HepG2 (cell line): ENCODE results near the gene CRYGA. TPM values are rescaled to one million over a fixed set of nuclear protein-coding genes. Genes with fewer than 3 reads are reported as not detected.

Experiments used
- EZH2 ChIP-seq: conservative IDR thresholded peaks from 2 replicates; pipeline ENCODE4 v1.6.1; 2012; ENCODE audit warnings: mild to moderate bottlenecking, low read depth, low read length, moderate library complexity
- FOXP1 ChIP-seq, 2 experiments: fragments of 450-650 bp in 1 of 2; IDR thresholded peaks; 2 replicates each; pipeline ENCODE4 v1.6.1; 2017 to 2018; ENCODE audit warnings: antibody characterized with exemption in 1 of 2
- HNRNPUL1 ChIP-seq: fragments of 200-400 bp; formaldehyde crosslinking; IDR thresholded peaks from 2 replicates; pipeline ENCODE4 v1.6.1; 2017; ENCODE audit warnings: low read depth, mild to moderate bottlenecking, low read length, moderate library complexity
- MBD4 ChIP-seq: IDR thresholded peaks from 2 replicates; pipeline ENCODE4 v1.6.1; 2012; ENCODE audit warnings: low read length, inconsistent platforms, borderline replicate concordance
- MEF2D ChIP-seq: sonication (generic); formaldehyde crosslinking; IDR thresholded peaks from 2 replicates; pipeline ENCODE4 v1.5.1; 2020; ENCODE audit warnings: mild to moderate bottlenecking, missing genetic modification reagents
- MTF1 ChIP-seq: sonication (generic); formaldehyde crosslinking; IDR thresholded peaks from 2 replicates; pipeline ENCODE4 v1.5.0; 2020; ENCODE audit warnings: missing genetic modification reagents
- NFKB2 ChIP-seq: sonication (generic); formaldehyde crosslinking; IDR thresholded peaks from 2 replicates; pipeline ENCODE4 v1.4.0; 2020; ENCODE audit warnings: missing genetic modification reagents, borderline replicate concordance
- NFKBIZ ChIP-seq: IDR thresholded peaks from 2 replicates; pipeline ENCODE4 v1.6.1; 2018; ENCODE audit warnings: missing genetic modification reagents, missing compliant biosample characterization
- RCOR2 ChIP-seq: IDR thresholded peaks from 2 replicates; pipeline ENCODE4 v1.6.1; 2016; ENCODE audit warnings: missing biosample characterization, missing genetic modification reagents
- SMAD3 ChIP-seq: sonication (generic); formaldehyde crosslinking; IDR thresholded peaks from 2 replicates; pipeline ENCODE4 v1.4.0; 2020; ENCODE audit warnings: missing genetic modification reagents
- TEAD2 ChIP-seq: sonication (generic); formaldehyde crosslinking; IDR thresholded peaks from 2 replicates; pipeline ENCODE4 v1.9.0; 2021; ENCODE audit warnings: missing genetic modification reagents
- ZC3H4 ChIP-seq: sonication (generic); formaldehyde crosslinking; IDR thresholded peaks from 2 replicates; pipeline ENCODE4 v1.4.0; 2020; ENCODE audit warnings: missing genetic modification reagents, borderline replicate concordance
- ZFX ChIP-seq: sonication (generic); formaldehyde crosslinking; IDR thresholded peaks from 2 replicates; pipeline ENCODE4 v1.4.0; 2020; ENCODE audit warnings: mild to moderate bottlenecking, low read depth, missing genetic modification reagents, moderate library complexity
- ZNF121 ChIP-seq: sonication (generic); formaldehyde crosslinking; IDR thresholded peaks from 2 replicates; pipeline ENCODE4 v1.5.0; 2020; ENCODE audit warnings: mild to moderate bottlenecking, missing genetic modification reagents
- ZNF30 ChIP-seq: sonication (generic); formaldehyde crosslinking; IDR thresholded peaks from 2 replicates; pipeline ENCODE4 v1.5.0; 2020; ENCODE audit warnings: mild to moderate bottlenecking, missing genetic modification reagents
- ZNF333 ChIP-seq: sonication (generic); formaldehyde crosslinking; IDR thresholded peaks from 2 replicates; pipeline ENCODE4 v1.4.0; 2020; ENCODE audit warnings: mild to moderate bottlenecking, missing genetic modification reagents, borderline replicate concordance
- ZNF33B ChIP-seq: sonication (generic); formaldehyde crosslinking; IDR thresholded peaks from 2 replicates; pipeline ENCODE4 v1.5.1; 2020; ENCODE audit warnings: mild to moderate bottlenecking, missing genetic modification reagents
- ZSCAN22 ChIP-seq: sonication (generic); formaldehyde crosslinking; IDR thresholded peaks from 2 replicates; pipeline ENCODE4 v1.4.0; 2020; ENCODE audit warnings: mild to moderate bottlenecking, missing genetic modification reagents
- polyA plus RNA-seq, 8 experiments: library from polyadenylated mRNA; depleted of rRNA in 3 of 8; stranded (reverse) in 7 of 8; unstranded in 1 of 8; fragments of >200 nt; fragmentation: Illumina TruSeq in 4 of 8; extraction: Trizol in 4 of 8; gene quantifications; 2 replicates each; pipeline versions ENCODE4 v1.2.1 to v1.2.3, GENCODE V29; 2011 to 2016; ENCODE audit warnings: low read depth in 4 of 8, missing spikeins in 1 of 8, mixed read lengths in 1 of 8; ENCODE audit not compliant: insufficient read depth in 1 of 8
- total RNA-seq, 5 experiments: library from RNA; depleted of rRNA; stranded (reverse); fragments of >200 nt; fragmentation: Illumina TruSeq; extraction: Trizol; gene quantifications; 2 replicates each; pipeline ENCODE4 v1.2.3, GENCODE V29; 2016; ENCODE audit warnings: low read depth in 1 of 5
- TF ChIP-seq, protein P1 (sequence below): sonication (generic); formaldehyde crosslinking; IDR thresholded peaks from 2 replicates; pipeline ENCODE4 v1.8.1; 2022; ENCODE audit warnings: low read depth, mild to moderate bottlenecking, missing genetic modification reagents
- TF ChIP-seq, protein P2 (sequence below): sonication (generic); formaldehyde crosslinking; IDR thresholded peaks from 2 replicates; pipeline ENCODE4 v1.4.0; 2020; ENCODE audit warnings: missing genetic modification reagents, mild to moderate bottlenecking, borderline replicate concordance
- TF ChIP-seq, protein P3 (sequence below): sonication (generic); formaldehyde crosslinking; IDR thresholded peaks from 2 replicates; pipeline ENCODE4 v1.4.0; 2020; ENCODE audit warnings: missing genetic modification reagents
- TF ChIP-seq, protein P4 (sequence below): sonication (generic); formaldehyde crosslinking; IDR thresholded peaks from 2 replicates; pipeline ENCODE4 v1.4.0; 2020; ENCODE audit warnings: low read depth, mild to moderate bottlenecking, missing genetic modification reagents
- TF ChIP-seq, protein P5 (sequence below): sonication (generic); formaldehyde crosslinking; IDR thresholded peaks from 2 replicates; pipeline ENCODE4 v1.8.0; 2022; ENCODE audit warnings: missing genetic modification reagents, low read depth, mild to moderate bottlenecking, borderline replicate concordance

The CRYGA gene
- total and polyA plus RNA-seq, 2 of the 13 experiments (the other 11 are each of a cell fraction or from before 2014, with no cell fraction given): not detected

DNA sequence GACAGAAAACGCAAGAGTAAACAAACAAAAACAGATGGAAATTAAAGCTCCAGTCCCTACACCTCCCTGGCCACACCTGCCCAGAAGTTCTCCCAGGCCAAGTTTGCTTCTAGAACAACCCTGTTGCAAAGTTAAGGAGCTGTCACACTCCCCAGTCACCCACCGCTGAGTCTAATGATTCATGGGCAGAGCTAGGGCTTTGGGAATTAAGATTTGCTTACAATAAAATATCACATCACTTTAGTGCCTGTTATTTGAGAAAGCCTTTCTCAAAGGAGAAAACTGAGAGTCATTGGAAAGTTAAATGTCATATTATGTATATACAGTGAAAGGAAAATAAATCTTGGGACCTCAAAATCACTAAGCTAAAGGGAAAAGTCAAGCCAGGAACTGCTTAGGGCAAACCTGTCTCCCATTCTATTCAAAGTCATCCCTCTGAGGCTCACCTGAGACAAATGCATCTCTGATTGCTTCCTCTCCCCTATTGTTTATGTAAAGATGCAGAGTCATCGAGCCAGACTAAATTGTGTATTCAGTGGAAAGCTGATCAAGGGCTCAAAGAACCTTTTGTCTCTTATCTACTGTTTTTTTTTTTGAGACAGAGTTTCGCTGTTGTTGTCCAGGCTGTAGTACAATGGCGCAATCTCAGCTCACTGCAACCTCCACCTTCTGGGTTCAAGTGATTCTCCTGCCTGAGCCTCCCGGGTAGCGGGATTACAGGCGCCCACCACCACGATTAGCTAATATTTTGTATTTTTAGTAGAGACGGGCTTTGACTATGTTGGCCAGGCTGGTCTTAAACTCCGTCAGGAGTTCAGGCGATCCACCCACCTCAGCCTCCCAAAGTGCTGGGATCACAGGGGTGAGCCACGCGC lies 20.2 kb downstream of the CRYGA start (continued):
- TF ChIP-seq NFKB2 (CRISPR knock-in tag): no peak
- TF ChIP-seq EZH2: no peak
- peak; percentile 84 for TF ChIP-seq FOXP1 (IDR thresholded peaks at IDR 0.05)
- TF ChIP-seq FOXP1 (CRISPR knock-in tag; IDR thresholded peaks at IDR 0.05): peak; percentile 80
- TF ChIP-seq TEAD2 (CRISPR knock-in tag): no peak
- TF ChIP-seq, protein P1, sequence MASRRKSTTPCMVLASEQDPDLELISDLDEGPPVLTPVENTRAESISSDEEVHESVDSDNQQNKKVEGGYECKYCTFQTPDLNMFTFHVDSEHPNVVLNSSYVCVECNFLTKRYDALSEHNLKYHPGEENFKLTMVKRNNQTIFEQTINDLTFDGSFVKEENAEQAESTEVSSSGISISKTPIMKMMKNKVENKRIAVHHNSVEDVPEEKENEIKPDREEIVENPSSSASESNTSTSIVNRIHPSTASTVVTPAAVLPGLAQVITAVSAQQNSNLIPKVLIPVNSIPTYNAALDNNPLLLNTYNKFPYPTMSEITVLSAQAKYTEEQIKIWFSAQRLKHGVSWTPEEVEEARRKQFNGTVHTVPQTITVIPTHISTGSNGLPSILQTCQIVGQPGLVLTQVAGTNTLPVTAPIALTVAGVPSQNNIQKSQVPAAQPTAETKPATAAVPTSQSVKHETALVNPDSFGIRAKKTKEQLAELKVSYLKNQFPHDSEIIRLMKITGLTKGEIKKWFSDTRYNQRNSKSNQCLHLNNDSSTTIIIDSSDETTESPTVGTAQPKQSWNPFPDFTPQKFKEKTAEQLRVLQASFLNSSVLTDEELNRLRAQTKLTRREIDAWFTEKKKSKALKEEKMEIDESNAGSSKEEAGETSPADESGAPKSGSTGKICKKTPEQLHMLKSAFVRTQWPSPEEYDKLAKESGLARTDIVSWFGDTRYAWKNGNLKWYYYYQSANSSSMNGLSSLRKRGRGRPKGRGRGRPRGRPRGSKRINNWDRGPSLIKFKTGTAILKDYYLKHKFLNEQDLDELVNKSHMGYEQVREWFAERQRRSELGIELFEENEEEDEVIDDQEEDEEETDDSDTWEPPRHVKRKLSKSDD: no peak
- peak; percentile 99 for TF ChIP-seq RCOR2 (CRISPR knock-in tag)
- no peak for TF ChIP-seq ZSCAN22 (CRISPR knock-in tag)
- TF ChIP-seq NFKBIZ (CRISPR knock-in tag): no peak; the same call in 1 of the 2 replicates
- TF ChIP-seq, protein P2, sequence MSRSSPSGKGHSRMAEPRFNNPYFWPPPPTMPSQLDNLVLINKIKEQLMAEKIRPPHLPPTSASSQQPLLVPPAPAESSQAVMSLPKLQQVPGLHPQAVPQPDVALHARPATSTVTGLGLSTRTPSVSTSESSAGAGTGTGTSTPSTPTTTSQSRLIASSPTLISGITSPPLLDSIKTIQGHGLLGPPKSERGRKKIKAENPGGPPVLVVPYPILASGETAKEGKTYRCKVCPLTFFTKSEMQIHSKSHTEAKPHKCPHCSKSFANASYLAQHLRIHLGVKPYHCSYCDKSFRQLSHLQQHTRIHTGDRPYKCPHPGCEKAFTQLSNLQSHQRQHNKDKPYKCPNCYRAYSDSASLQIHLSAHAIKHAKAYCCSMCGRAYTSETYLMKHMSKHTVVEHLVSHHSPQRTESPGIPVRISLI (CRISPR knock-in tag): peak; percentile 96
- no peak for TF ChIP-seq ZNF33B
- no peak for TF ChIP-seq HNRNPUL1
- no peak for TF ChIP-seq MTF1 (CRISPR knock-in tag)
- TF ChIP-seq ZFX (CRISPR knock-in tag): no peak
- TF ChIP-seq, protein P3, sequence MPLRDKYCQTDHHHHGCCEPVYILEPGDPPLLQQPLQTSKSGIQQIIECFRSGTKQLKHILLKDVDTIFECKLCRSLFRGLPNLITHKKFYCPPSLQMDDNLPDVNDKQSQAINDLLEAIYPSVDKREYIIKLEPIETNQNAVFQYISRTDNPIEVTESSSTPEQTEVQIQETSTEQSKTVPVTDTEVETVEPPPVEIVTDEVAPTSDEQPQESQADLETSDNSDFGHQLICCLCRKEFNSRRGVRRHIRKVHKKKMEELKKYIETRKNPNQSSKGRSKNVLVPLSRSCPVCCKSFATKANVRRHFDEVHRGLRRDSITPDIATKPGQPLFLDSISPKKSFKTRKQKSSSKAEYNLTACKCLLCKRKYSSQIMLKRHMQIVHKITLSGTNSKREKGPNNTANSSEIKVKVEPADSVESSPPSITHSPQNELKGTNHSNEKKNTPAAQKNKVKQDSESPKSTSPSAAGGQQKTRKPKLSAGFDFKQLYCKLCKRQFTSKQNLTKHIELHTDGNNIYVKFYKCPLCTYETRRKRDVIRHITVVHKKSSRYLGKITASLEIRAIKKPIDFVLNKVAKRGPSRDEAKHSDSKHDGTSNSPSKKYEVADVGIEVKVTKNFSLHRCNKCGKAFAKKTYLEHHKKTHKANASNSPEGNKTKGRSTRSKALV (CRISPR knock-in tag): 0 out of 2 replicates have a peak, but pooled peaks have one; percentile 27
- TF ChIP-seq, protein P4, sequence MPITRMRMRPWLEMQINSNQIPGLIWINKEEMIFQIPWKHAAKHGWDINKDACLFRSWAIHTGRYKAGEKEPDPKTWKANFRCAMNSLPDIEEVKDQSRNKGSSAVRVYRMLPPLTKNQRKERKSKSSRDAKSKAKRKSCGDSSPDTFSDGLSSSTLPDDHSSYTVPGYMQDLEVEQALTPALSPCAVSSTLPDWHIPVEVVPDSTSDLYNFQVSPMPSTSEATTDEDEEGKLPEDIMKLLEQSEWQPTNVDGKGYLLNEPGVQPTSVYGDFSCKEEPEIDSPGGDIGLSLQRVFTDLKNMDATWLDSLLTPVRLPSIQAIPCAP (CRISPR knock-in tag): no peak
- no peak for TF ChIP-seq ZNF30 (CRISPR knock-in tag)
- no peak for TF ChIP-seq MBD4
- no peak for TF ChIP-seq ZNF333
- TF ChIP-seq, protein P5, sequence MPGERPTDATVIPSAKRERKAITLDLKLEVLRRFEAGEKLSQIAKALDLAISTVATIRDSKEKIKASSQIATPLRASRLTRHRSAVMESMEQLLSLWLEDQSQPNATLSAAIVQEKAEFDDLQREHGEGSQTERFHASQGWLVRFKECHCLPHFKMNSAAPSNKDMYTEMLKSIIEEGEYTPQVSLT (CRISPR knock-in tag): no peak
- peak; percentile 86 for TF ChIP-seq ZNF121 (CRISPR knock-in tag)
- TF ChIP-seq SMAD3 (CRISPR knock-in tag): 0 out of 2 replicates have a peak, but pooled peaks have one; percentile 35
- TF ChIP-seq MEF2D (CRISPR knock-in tag): no peak
- no peak for TF ChIP-seq ZC3H4 (CRISPR knock-in tag)
